Neuronal stem cell (in vitro differentiated cells): Measurements from ENCODE around the gene RDH5. TPM values are rescaled to one million over a fixed set of nuclear protein-coding genes. Genes with fewer than 3 reads are reported as not detected.

ENCODE experiments used
- DNase-seq: peaks from one replicate; pipeline ENCODE4 v3.0.0-alpha.2; 2013; ENCODE audit warnings: low spot score
- H2AFZ ChIP-seq: one replicate; pipeline ENCODE4 v1.6.1; 2013; ENCODE audit warnings: mild to moderate bottlenecking, low read length, inconsistent platforms
- H2AK5ac ChIP-seq: 2 replicates; pipeline ENCODE4 v1.6.1; 2013; ENCODE audit warnings: low read depth, mild to moderate bottlenecking, inconsistent platforms, low read length, moderate library complexity, mixed read lengths
- H2BK120ac ChIP-seq: 2 replicates; pipeline ENCODE4 v1.6.1; 2013; ENCODE audit warnings: low read depth, mild to moderate bottlenecking, inconsistent platforms, low read length, moderate library complexity, mixed read lengths
- H2BK12ac ChIP-seq: one replicate; pipeline ENCODE4 v1.6.1; 2013; ENCODE audit warnings: low read length, inconsistent platforms
- H2BK15ac ChIP-seq: 2 replicates; pipeline ENCODE4 v1.6.1; 2013; ENCODE audit warnings: mild to moderate bottlenecking, low read length, inconsistent platforms, mixed read lengths
- H2BK5ac ChIP-seq: one replicate; pipeline ENCODE4 v1.6.1; 2013; ENCODE audit warnings: inconsistent platforms, mild to moderate bottlenecking, low read length, moderate library complexity
- H3K14ac ChIP-seq: one replicate; pipeline ENCODE4 v1.6.1; 2013; ENCODE audit warnings: low read length, inconsistent platforms
- H3K18ac ChIP-seq: 2 replicates; pipeline ENCODE4 v1.6.1; 2013; ENCODE audit warnings: low read length, inconsistent platforms
- H3K23ac ChIP-seq: 2 replicates; pipeline ENCODE4 v1.6.1; 2013; ENCODE audit warnings: low read depth, mild to moderate bottlenecking, mixed read lengths, low read length, inconsistent platforms; ENCODE audit not compliant: poor library complexity
- H3K27ac ChIP-seq: replicated peaks from 3 replicates; pipeline ENCODE4 v1.5.1; 2013; ENCODE audit warnings: low read length, inconsistent platforms
- H3K27me3 ChIP-seq, 3 experiments: 2 replicates each; pipeline ENCODE4 v1.6.1; 2013; ENCODE audit warnings: low read length in 3 of 3, mild to moderate bottlenecking in 2 of 3, inconsistent platforms in 1 of 3, low read depth in 1 of 3, mixed read lengths in 1 of 3, moderate library complexity in 1 of 3; ENCODE audit not compliant: control insufficient read depth in 3 of 3, insufficient read depth in 3 of 3
- H3K36me3 ChIP-seq, 2 donors: replicated peaks in 1 of 2; 2 replicates each; pipeline ENCODE4 v1.6.1; 2013; ENCODE audit warnings: low read length in 2 of 2; ENCODE audit not compliant: control insufficient read depth in 2 of 2, insufficient read depth in 2 of 2
- H3K4ac ChIP-seq: 2 replicates; pipeline ENCODE4 v1.6.1; 2013; ENCODE audit warnings: inconsistent platforms, mild to moderate bottlenecking, low read length, moderate library complexity
- H3K4me1 ChIP-seq, 2 donors: 1 replicate in 1 of 2; 2 replicates in 1 of 2; pipeline ENCODE4 v1.6.1; 2013; ENCODE audit warnings: low read length in 2 of 2, low read depth in 1 of 2; ENCODE audit not compliant: control insufficient read depth in 2 of 2, insufficient read depth in 1 of 2
- H3K4me2 ChIP-seq: one replicate; pipeline ENCODE4 v1.6.1; 2013; ENCODE audit warnings: mild to moderate bottlenecking, low read length, inconsistent platforms; ENCODE audit not compliant: insufficient read depth, poor library complexity, severe bottlenecking
- H3K4me3 ChIP-seq, 2 donors: 2 replicates each; pipeline ENCODE4 v1.5.1; 2013; ENCODE audit warnings: low read length in 2 of 2, mild to moderate bottlenecking in 2 of 2, inconsistent platforms in 1 of 2, moderate library complexity in 1 of 2
- H3K79me1 ChIP-seq: one replicate; pipeline ENCODE4 v1.6.1; 2013; ENCODE audit warnings: low read depth, mild to moderate bottlenecking, inconsistent platforms, low read length, moderate library complexity
- H3K9ac ChIP-seq: one replicate; pipeline ENCODE4 v1.6.1; 2013; ENCODE audit warnings: mild to moderate bottlenecking, low read depth, low read length, inconsistent platforms; ENCODE audit not compliant: poor library complexity
- H3K9me3 ChIP-seq, 2 donors: replicated peaks in 1 of 2; 2 replicates each; pipeline versions ENCODE3 to v1.6.1; 2013; ENCODE audit warnings: low read length in 2 of 2, mild to moderate bottlenecking in 2 of 2, inconsistent platforms in 1 of 2, low read depth in 1 of 2, mixed read lengths in 1 of 2, moderate library complexity in 1 of 2; ENCODE audit not compliant: control insufficient read depth in 2 of 2, insufficient read depth in 1 of 2
- H4K8ac ChIP-seq: one replicate; pipeline ENCODE4 v1.6.1; 2013; ENCODE audit warnings: low read depth, mild to moderate bottlenecking, inconsistent platforms, low read length, moderate library complexity
- H4K91ac ChIP-seq: one replicate; pipeline ENCODE4 v1.6.1; 2013; ENCODE audit warnings: low read length, low read depth, mild to moderate bottlenecking, inconsistent platforms; ENCODE audit not compliant: poor library complexity
- WGBS, 2 donors: extraction: QIAGEN DNeasy Blood & Tissue Kit; methylation state at CpG; one replicate each; pipeline ENCODE4 v1.1.7; 2013; ENCODE audit warnings: missing lambda C conversion rate in 2 of 2, mixed read lengths in 1 of 2; ENCODE audit not compliant: insufficient read length in 2 of 2, insufficient replicate concordance in 1 of 2; ENCODE audit errors: extremely low coverage in 2 of 2; 5-methylcytosine and 5-hydroxymethylcytosine counted together
- polyA plus RNA-seq, 2 experiments: library from polyadenylated mRNA; stranded (reverse); fragments of 200-250 nt; gene quantifications; one replicate each; pipeline ENCODE4 v1.2.3, GENCODE V29; 2013

The RDH5 gene, protein sequence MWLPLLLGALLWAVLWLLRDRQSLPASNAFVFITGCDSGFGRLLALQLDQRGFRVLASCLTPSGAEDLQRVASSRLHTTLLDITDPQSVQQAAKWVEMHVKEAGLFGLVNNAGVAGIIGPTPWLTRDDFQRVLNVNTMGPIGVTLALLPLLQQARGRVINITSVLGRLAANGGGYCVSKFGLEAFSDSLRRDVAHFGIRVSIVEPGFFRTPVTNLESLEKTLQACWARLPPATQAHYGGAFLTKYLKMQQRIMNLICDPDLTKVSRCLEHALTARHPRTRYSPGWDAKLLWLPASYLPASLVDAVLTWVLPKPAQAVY
- 7.0 TPM for polyA plus RNA-seq (2013, experiment 1 of 2)
- polyA plus RNA-seq (2013, experiment 2 of 2): 6.2 TPM

DNA sequence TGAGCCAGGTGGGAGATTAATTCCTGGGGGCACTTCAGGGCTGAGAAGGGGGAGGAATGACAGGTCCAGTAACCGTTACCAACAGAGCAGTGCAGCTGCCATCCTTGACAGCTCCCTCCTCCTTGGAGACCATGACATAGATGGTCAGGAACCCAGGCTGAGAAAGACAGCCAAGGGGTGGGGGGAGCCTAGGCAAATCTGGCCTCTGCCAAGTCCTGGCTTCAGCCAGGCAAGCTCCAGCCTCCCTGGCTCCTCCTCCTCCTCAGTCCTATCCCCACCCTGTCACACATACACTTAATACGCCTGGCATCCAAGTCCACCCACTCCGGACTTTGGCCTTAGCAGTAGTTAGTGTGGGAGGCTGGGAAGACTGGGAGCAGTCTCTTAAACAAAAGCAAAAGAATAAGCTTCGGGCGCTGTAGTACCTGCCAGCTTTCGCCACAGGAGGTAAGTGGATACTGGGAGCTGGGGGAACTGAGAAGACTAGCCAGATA, at the start of gene RDH5:
RDH5 (plus strand) TSS at position 323 of the 494 bp plus-strand sequence. CDS start 792 bp downstream, outside the sequence.
- peaks cover 10% of the 10 kb centered on the region for H3K79me1 ChIP-seq
- peaks cover 17 to 51% of the 10 kb centered on the region in 2 donors for H3K36me3 ChIP-seq
- no peak within 1 kb of the TSS for H3K4ac ChIP-seq
- no peak within 1 kb of the TSS for H3K4me2 ChIP-seq
- H3K4me1 ChIP-seq: peaks cover 26 to 29% of the 10 kb centered on the region in 2 donors
- no CpG with 5 or more reads among the region's 6 CpGs for whole genome bisulfite sequencing, 2 donors
- no peak within 1 kb of the TSS for H3K14ac ChIP-seq
- no peaks in the 10 kb centered on the region for H3K9me3 ChIP-seq
- H3K9ac ChIP-seq: no peak within 1 kb of the TSS
- H2BK12ac ChIP-seq: no peak within 1 kb of the TSS
- no peak within 1 kb of the TSS for H3K18ac ChIP-seq
- H2BK15ac ChIP-seq: peak within 1 kb of the TSS; percentile 18
- H4K91ac ChIP-seq: no peak within 1 kb of the TSS
- peak within 1 kb of the TSS; percentile 77 for H2AK5ac ChIP-seq
- H2AFZ ChIP-seq: no peak within 1 kb of the TSS
- peak within 1 kb of the TSS; percentile 21 for H2BK120ac ChIP-seq
- no peaks in the 10 kb centered on the region for H3K27me3 ChIP-seq
- H3K27ac ChIP-seq: no peak within 1 kb of the TSS
- no peak within 1 kb of the TSS for H3K4me3 ChIP-seq
- H3K23ac ChIP-seq: no peak within 1 kb of the TSS
- H4K8ac ChIP-seq: no peak within 1 kb of the TSS
- no peak for DNase-seq
- no peak within 1 kb of the TSS for H2BK5ac ChIP-seq

DNA sequence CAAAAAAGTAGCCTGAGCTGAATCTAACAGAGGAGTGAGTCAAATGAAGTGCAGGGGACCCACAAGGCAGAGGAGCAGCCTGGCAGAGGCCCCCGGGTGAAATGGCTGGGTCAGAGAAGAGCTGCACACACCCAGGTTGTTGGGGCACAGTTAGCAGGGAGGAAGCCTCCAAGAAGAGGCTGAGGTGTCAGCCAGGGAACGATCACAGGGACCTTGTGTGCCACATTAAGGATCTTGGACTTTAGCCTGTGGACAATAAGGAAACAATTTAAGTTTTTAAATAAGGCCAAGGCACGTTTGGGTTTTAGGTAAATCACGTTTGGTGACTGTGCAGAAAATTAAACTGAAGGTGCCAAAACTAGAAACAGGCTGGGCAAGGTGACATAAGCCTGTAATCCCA, 48.4 kb upstream of the RDH5 start:
- H2AK5ac ChIP-seq: no peak overlapping the region
- no peak overlapping the region for H2BK15ac ChIP-seq
- no peak overlapping the region for H2BK12ac ChIP-seq
- H3K79me1 ChIP-seq: no peaks in the 10 kb centered on the region
- H2BK120ac ChIP-seq: no peak overlapping the region
- H3K4me1 ChIP-seq: no peaks in the 10 kb centered on the region
- H3K4me3 ChIP-seq: no peak overlapping the region
- no peak overlapping the region for H4K91ac ChIP-seq
- no peak overlapping the region for H4K8ac ChIP-seq
- H3K27me3 ChIP-seq: peaks cover 0 to 11% (median 0%) of the 10 kb centered on the region in 3 experiments
- WGBS, 2 donors: no CpG with 5 or more reads among the region's 4 CpGs
- H3K9ac ChIP-seq: no peak overlapping the region
- DNase-seq: no peak
- no peak overlapping the region for H2BK5ac ChIP-seq
- no peak overlapping the region for H3K23ac ChIP-seq
- no peak overlapping the region for H3K27ac ChIP-seq
- H3K4me2 ChIP-seq: no peak overlapping the region
- no peak overlapping the region for H3K14ac ChIP-seq
- no peaks in the 10 kb centered on the region for H3K9me3 ChIP-seq
- no peak overlapping the region for H2AFZ ChIP-seq
- no peaks in the 10 kb centered on the region for H3K36me3 ChIP-seq
- no peak overlapping the region for H3K4ac ChIP-seq
- no peak overlapping the region for H3K18ac ChIP-seq

DNA sequence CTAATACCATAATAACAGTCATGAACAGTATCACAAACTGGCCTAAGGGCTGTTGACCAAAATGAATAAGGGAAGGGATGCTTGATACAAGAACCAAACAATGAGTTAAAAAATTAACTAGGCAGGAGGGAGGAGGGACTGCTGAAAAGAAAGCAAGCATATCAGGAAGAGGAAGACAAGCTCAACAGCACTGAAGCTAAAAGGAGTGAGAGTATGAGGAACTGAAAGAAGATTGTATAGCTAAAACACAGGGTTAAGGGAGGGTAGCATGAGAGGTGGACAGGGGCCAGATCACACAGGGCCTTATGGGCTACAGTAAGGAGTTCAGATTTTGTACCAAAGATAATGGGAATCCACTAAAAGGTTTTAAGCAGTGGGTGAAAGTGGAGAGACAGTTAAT, 46.6 kb upstream of the RDH5 start:
- Histone ChIP-seq H3K36me3 (no peaks in the 10 kb centered on the region), H2AK5ac (no peak overlapping the region), H3K4ac (no peak overlapping the region), H2BK12ac (no peak overlapping the region), H4K91ac (no peak overlapping the region), H3K4me2 (no peak overlapping the region), H3K27me3 (peaks cover 0 to 11% (median 0%) of the 10 kb centered on the region in 3 experiments), H3K27ac (no peak overlapping the region), H3K9ac (no peak overlapping the region), H3K79me1 (no peaks in the 10 kb centered on the region), H3K18ac (no peak overlapping the region), H2BK15ac (no peak overlapping the region), H2BK120ac (no peak overlapping the region), H3K14ac (no peak overlapping the region), H3K4me1 (no peaks in the 10 kb centered on the region), H2BK5ac (no peak overlapping the region), H3K4me3 (no peak overlapping the region), H3K9me3 (no peaks in the 10 kb centered on the region), H4K8ac (no peak overlapping the region), H2AFZ (no peak overlapping the region), H3K23ac (no peak overlapping the region)
- DNase-seq: no peak

DNA sequence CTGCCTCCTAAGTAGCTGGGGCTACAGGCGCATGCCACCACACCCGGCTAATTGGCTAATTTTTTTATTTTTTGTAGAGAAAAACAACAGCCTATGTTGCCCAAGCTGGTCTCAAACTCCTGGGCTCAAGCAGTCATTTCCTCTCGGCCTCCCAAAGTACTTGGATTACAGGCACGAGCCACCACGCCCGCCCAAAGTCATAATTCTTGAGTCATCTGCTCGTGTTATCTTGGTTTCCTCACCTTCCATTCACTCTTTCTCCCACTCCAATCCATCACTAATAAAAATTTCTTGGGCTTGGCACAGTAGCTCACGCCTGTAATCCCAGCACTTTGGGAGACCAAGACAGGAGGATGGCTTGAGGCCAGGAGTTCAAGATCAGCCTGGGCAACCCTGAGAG, 44.5 kb upstream of the RDH5 start:
- no peak overlapping the region for H3K4ac ChIP-seq
- no CpG with 5 or more reads among the region's 8 CpGs for WGBS, 2 donors
- H4K8ac ChIP-seq: no peak overlapping the region

More for the DNA sequence above, 44.5 kb upstream of the RDH5 start:
- no peak for DNase-seq
- H2AFZ ChIP-seq: no peak overlapping the region
- H3K27ac ChIP-seq: no peak overlapping the region
- H2BK12ac ChIP-seq: no peak overlapping the region
- H2BK15ac ChIP-seq: no peak overlapping the region
- no peak overlapping the region for H3K18ac ChIP-seq
- no peak overlapping the region for H3K4me2 ChIP-seq
- H3K9ac ChIP-seq: no peak overlapping the region
- no peak overlapping the region for H3K14ac ChIP-seq
- H4K91ac ChIP-seq: no peak overlapping the region
- no peak overlapping the region for H3K4me3 ChIP-seq
- H3K79me1 ChIP-seq: no peaks in the 10 kb centered on the region
- H3K23ac ChIP-seq: no peak overlapping the region
- no peak overlapping the region for H2BK120ac ChIP-seq
- no peaks in the 10 kb centered on the region for H3K9me3 ChIP-seq
- H2BK5ac ChIP-seq: no peak overlapping the region
- H3K36me3 ChIP-seq: no peaks in the 10 kb centered on the region
- no peaks in the 10 kb centered on the region for H3K4me1 ChIP-seq
- H2AK5ac ChIP-seq: no peak overlapping the region
- H3K27me3 ChIP-seq: peaks cover 0 to 8% (median 0%) of the 10 kb centered on the region in 3 experiments
